Adrenal gland (tissue), 5 donors: ENCODE results near the gene TTLL12.

Experiments
- CTCF ChIP-seq, 6 experiments: fragments of 450-650 bp in 4 of 6; fragments of 200-600 bp in 2 of 6; sonication (generic) in 1 of 6; IDR thresholded peaks; 1 replicate in 5 of 6; 2 replicates in 1 of 6; pipeline versions ENCODE4 v1.5.1 to v1.8.0; 2016 to 2021; ENCODE audit warnings: antibody characterized with exemption in 6 of 6, mild to moderate bottlenecking in 2 of 6, moderate library complexity in 1 of 6
- POLR2A ChIP-seq, 2 donors: fragments of 450-650 bp; IDR thresholded peaks; one replicate each; pipeline ENCODE4 v1.6.1; 2017; ENCODE audit warnings: antibody characterized with exemption in 2 of 2, mild to moderate bottlenecking in 2 of 2, moderate library complexity in 1 of 2
- donor health status: DM: no; HTN: no; CAD: no.

DNA sequence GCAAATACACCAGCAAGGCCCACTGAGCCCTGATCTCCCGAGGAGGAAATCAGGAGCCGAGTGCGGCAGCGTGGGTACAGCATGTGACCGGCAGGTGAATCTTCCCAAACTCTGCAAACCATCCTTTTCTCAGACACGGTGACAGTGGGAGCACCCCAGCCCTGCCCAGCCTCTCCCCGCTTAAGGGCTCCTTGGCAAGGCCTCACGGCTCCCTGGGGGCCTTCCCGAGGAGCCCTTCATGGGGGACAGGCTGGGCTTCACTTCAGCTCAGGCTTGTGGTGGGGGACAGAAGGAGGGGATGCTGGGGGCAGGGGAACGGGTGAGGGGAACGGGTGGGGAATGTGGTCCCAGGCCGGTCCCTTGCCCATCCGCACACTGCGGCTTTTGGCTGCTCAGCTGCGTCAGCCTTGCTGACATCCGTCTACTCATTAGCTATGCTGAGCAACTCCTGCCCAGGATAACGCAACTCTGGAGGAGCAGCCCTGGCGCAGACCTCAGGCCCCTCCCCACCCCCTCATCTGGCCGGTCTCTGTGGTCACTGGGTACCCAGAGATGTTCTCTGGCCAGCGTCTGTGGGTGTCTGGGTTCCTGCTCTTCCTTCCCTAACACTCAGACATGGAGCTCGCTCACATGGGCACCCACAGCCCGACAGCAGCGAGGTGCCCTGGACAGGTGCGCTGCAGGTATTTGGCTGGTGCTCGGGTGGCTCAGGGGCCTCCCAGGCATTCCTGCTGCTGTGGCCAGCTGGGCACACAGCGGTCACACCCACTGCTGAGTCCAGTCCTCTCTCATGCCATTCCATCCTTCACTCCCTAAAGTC, 22.0 kb upstream of the TTLL12 start:
- TF ChIP-seq CTCF (IDR thresholded peaks at IDR 0.05) (no peak), POLR2A (IDR thresholded peaks at IDR 0.05) (no peak)
